C4-2B (cell line): ENCODE results near the gene PSD4.

ENCODE experiments used
- CTCF ChIP-seq: fragments of 450-650 bp; conservative IDR thresholded peaks from 2 replicates; pipeline ENCODE4 v1.5.1; 2017; ENCODE audit warnings: mild to moderate bottlenecking
- ZFX ChIP-seq: fragments of 450-650 bp; IDR thresholded peaks from 2 replicates; pipeline ENCODE4 v1.6.1; 2017

- TF ChIP-seq CTCF (peak; percentile 89), ZFX (no peak)
These were observed 75.4 kb downstream of the PSD4 start for GRCh38 chr2:113248997-113249770.
